ENCODE data around the gene CD320.

GRCh38 chr19:8256276-8257051 lies 51.7 kb downstream of the CD320 start:
- no peak for TF ChIP-seq POLR2A (IDR thresholded peaks at IDR 0.05)
- TF ChIP-seq, protein P1, sequence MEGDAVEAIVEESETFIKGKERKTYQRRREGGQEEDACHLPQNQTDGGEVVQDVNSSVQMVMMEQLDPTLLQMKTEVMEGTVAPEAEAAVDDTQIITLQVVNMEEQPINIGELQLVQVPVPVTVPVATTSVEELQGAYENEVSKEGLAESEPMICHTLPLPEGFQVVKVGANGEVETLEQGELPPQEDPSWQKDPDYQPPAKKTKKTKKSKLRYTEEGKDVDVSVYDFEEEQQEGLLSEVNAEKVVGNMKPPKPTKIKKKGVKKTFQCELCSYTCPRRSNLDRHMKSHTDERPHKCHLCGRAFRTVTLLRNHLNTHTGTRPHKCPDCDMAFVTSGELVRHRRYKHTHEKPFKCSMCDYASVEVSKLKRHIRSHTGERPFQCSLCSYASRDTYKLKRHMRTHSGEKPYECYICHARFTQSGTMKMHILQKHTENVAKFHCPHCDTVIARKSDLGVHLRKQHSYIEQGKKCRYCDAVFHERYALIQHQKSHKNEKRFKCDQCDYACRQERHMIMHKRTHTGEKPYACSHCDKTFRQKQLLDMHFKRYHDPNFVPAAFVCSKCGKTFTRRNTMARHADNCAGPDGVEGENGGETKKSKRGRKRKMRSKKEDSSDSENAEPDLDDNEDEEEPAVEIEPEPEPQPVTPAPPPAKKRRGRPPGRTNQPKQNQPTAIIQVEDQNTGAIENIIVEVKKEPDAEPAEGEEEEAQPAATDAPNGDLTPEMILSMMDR (IDR thresholded peaks at IDR 0.05), result no peak

Data from lower leg skin (tissue), 3 donors.